Mucosa of descending colon (tissue), 3 donors: Measurements from ENCODE around the gene EIF4E2. TPM values are rescaled to one million over a fixed set of nuclear protein-coding genes. Genes with fewer than 3 reads are reported as not detected.

Experiments used
- ATAC-seq: fragments of 200-7000 bp; cut with Tn5 transposase; one replicate; pipeline ENCODE4 v1.9.1; 2020; ENCODE audit warnings: mild to moderate bottlenecking, moderate library complexity
- DNase-seq, 3 donors: peaks; one replicate each; pipeline ENCODE4 v3.0.0-alpha.2; 2020
- H3K36me3 ChIP-seq: fragments of 200-600 bp; one replicate; pipeline ENCODE4 v1.8.0; 2021; ENCODE audit warnings: low read depth, mild to moderate bottlenecking
- H3K4me1 ChIP-seq: fragments of 200-600 bp; one replicate; pipeline ENCODE4 v1.8.0; 2021; ENCODE audit warnings: low read depth, mild to moderate bottlenecking
- H3K4me3 ChIP-seq: fragments of 200-600 bp; one replicate; pipeline ENCODE4 v1.8.0; 2021; ENCODE audit warnings: mild to moderate bottlenecking
- H3K9me3 ChIP-seq: fragments of 200-600 bp; one replicate; pipeline ENCODE4 v1.8.0; 2021; ENCODE audit warnings: mild to moderate bottlenecking
- intact Hi-C, 2 donors: fragments of 100-400 bp; cut with DNase I in 1 of 2; cut with micrococcal nuclease in 1 of 2; formaldehyde crosslinking; loops; one replicate each; pipeline versions ENCODE4 v1.11.0 to v1.11.1; 2022; cut with DNase I, micrococcal nuclease
- total RNA-seq, 3 donors: library from RNA; stranded (reverse); fragmentation: NEBNext Ultra II Directional in 2 of 3; extraction: Animal tissue kit (Norgen Biotek cat#: 25700) in 2 of 3; gene quantifications; one replicate each; pipeline versions ENCODE4 v1.2.1 to v1.2.4, GENCODE V29; 2021 to 2023
- TF ChIP-seq, protein P1 (sequence below): fragments of 200-600 bp; IDR thresholded peaks from one replicate; pipeline ENCODE4 v1.8.0; 2022; ENCODE audit warnings: antibody characterized with exemption, mild to moderate bottlenecking
- donor health status: DM: no; HTN: no; CAD: no; lungs with moderate emphysema.
- donor health status: DM: no; HTN: no; CAD: no.
- donor health status: DM: no; HTN: yes; CAD: no.

EIF4E2 gene
- total RNA-seq, 3 donors from 2014 or later = 62.7 to 116 (median 90.9) TPM

DNA sequence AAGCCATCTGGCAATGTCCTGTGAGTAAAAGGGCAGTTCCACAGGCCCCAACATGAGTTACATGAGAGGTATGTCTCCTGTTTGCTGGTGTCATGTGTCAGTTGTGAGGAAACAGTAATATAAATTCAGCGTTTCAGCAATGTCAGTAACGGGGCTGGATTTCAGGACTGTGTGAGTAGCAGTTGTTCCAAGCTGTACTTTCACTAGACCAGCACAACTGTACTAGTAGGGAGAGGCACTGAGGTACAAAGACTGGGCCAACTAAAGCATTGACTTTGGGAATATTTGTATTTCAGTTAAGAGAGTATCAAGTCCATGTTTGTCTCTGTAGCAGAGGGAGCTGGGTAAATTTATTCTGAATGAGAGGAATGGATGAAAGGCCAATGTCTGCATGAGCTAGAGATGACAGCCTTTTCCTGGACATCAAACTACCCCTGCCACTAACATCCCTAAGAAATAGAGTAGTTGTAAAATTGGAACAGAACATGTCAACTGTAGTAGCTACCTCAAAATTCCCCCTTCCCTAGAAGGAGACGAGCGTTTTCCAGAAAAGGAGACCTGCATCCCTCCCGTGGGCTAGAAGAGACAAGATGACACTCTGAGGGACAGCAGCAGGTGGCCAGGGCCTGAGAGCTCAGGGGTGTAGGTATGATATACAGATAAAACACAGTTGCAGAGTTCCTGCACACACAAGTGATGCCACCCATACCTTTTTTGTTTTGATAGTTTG is 24.4 kb downstream of the EIF4E2 start:
- TF ChIP-seq, protein P1, sequence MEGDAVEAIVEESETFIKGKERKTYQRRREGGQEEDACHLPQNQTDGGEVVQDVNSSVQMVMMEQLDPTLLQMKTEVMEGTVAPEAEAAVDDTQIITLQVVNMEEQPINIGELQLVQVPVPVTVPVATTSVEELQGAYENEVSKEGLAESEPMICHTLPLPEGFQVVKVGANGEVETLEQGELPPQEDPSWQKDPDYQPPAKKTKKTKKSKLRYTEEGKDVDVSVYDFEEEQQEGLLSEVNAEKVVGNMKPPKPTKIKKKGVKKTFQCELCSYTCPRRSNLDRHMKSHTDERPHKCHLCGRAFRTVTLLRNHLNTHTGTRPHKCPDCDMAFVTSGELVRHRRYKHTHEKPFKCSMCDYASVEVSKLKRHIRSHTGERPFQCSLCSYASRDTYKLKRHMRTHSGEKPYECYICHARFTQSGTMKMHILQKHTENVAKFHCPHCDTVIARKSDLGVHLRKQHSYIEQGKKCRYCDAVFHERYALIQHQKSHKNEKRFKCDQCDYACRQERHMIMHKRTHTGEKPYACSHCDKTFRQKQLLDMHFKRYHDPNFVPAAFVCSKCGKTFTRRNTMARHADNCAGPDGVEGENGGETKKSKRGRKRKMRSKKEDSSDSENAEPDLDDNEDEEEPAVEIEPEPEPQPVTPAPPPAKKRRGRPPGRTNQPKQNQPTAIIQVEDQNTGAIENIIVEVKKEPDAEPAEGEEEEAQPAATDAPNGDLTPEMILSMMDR = no peak
- intact Hi-C loops = no loop called here
- no peak for DNase-seq
- peak; percentile 32 for ATAC-seq
- no peaks in the 10 kb centered on the region for H3K9me3 ChIP-seq
- H3K4me3 ChIP-seq = no peak overlapping the region
- H3K4me1 ChIP-seq = peaks cover 10% of the 10 kb centered on the region
- no peaks in the 10 kb centered on the region for H3K36me3 ChIP-seq

DNA sequence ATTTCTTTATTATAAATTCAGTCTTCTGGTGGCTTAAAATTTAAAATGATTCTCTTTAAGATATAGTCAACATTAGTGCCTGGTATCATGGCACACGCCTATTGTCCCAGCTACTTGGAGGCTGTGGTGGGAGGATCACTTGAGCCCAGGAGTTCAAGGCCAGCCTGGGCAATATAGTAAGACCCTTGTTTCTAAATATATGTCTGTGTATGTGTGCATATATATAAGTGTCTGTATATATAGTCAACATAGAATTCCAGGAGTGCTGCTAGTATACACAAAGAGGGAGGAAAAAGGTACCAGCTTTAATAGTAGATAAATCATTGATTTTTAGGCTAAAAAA is 24.9 kb downstream of the EIF4E2 start:
- no peaks in the 10 kb centered on the region for H3K9me3 ChIP-seq
- intact Hi-C loops = no loop called here
- no peaks in the 10 kb centered on the region for H3K36me3 ChIP-seq
- H3K4me3 ChIP-seq = no peak overlapping the region
- TF ChIP-seq, protein P1 = no peak
- DNase-seq (no peak), ATAC-seq (no peak)
- peaks cover 10% of the 10 kb centered on the region for H3K4me1 ChIP-seq

DNA sequence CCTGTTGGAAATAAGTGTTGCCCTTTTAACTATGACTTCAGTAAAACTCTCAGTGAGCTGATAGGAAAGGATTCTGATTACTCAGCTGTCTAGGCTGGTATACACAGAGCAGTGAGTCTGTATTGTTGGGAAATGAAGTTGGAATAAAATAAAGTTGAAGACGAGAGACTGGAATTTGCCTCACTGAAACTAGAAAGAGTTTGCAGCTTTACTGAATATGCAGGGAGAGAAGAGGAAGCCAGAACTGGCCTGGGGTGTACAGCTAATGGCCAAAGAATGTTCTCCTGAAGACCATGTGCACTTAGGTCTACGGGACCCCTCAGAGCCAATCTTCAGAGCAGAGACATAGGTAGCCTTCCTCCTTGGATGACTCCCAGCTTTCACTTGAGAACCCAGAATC is 26.5 kb downstream of the EIF4E2 start:
- H3K4me3 ChIP-seq = no peak overlapping the region
- TF ChIP-seq, protein P1 = no peak
- peaks cover 14% of the 10 kb centered on the region for H3K4me1 ChIP-seq
- no peaks in the 10 kb centered on the region for H3K36me3 ChIP-seq
- intact Hi-C loops = no loop called here
- ATAC-seq (no peak), DNase-seq (no peak)
- H3K9me3 ChIP-seq = no peaks in the 10 kb centered on the region

DNA sequence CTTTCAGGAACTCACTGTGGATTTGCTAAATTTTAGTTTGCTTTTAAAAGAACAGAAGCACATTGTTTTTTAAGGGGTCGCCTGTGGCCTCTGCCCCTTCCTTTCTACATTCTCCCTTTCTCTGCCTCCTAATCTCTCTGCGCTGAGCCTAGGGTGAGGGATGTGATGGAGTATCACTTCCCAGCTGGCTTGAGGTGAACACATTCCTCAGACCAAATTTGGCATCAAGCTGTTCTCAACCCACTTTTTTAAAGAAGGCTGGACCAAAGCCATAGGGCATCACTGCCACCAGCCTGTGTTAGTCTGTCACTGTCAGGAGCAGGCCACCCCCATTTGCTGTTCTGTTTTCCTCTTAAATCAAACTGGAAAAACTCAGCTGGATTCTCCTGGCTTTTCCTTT is 27.4 kb downstream of the EIF4E2 start:
- Histone ChIP-seq H3K36me3 (no peaks in the 10 kb centered on the region), H3K4me3 (no peak overlapping the region), H3K4me1 (peaks cover 12% of the 10 kb centered on the region), H3K9me3 (no peaks in the 10 kb centered on the region)
- TF ChIP-seq, protein P1 = no peak
- intact Hi-C loops = no loop called here
- ATAC-seq = no peak
- DNase-seq = no peak

DNA sequence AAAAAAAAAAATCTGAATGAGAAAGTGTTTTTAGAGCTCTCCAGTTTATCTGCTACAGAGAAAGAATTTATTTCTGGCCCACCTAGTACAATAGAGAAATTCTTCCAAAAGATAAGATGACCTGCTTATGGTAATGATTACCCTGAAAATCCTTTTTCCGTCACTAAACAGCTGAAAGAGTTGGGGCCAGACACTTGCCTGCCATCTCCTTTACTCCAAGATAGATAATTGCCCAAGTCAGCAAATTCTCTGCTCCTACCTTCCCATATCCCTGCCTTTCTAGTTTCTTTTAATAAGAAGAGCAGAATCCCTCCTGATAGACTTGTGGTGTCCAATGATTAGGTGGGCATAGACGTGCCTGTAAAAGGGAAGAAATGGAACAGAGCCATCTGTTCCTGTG is 28.1 kb downstream of the EIF4E2 start:
- no peaks in the 10 kb centered on the region for H3K36me3 ChIP-seq
- DNase-seq (no peak), ATAC-seq (no peak)
- intact Hi-C loops = no loop called here
- TF ChIP-seq, protein P1 = no peak
- no peak overlapping the region for H3K4me3 ChIP-seq
- H3K9me3 ChIP-seq = no peaks in the 10 kb centered on the region
- peaks cover 9% of the 10 kb centered on the region for H3K4me1 ChIP-seq

DNA sequence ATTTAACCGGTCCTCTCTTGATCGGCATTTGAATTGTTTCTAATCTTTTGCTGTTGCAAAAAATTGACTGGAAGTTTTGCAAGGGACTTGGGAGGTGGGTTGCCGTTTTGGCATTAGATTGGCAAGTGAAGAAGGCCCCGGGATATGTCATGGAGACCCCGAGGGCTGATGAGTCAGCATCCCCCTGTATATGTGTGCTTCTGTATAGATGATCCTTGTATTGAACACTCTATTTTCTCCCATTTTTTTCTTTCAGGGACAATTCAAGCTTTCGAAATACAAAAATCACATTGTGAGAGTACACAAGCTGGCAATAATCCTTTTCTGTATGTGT is 30.1 kb downstream of the EIF4E2 start:
- H3K4me3 ChIP-seq = no peak overlapping the region
- peaks cover 9% of the 10 kb centered on the region for H3K4me1 ChIP-seq
- ATAC-seq (no peak), DNase-seq (no peak)
- no peaks in the 10 kb centered on the region for H3K36me3 ChIP-seq
- no peaks in the 10 kb centered on the region for H3K9me3 ChIP-seq
- intact Hi-C loops = no loop called here
- TF ChIP-seq, protein P1 = no peak
